Gastroesophageal sphincter (tissue), 4 donors: ENCODE data around the gene LRIG1. TPM values are rescaled to one million over a fixed set of nuclear protein-coding genes. Genes with fewer than 3 reads are reported as not detected.

ENCODE experiments used
- ATAC-seq: fragments of 150-250 bp; one replicate; pipeline ENCODE4 v1.9.1; 2016; ENCODE audit warnings: mild to moderate bottlenecking, moderate library complexity
- H3K27ac ChIP-seq, 4 donors: fragments of 200-600 bp; sonication (generic) in 3 of 4; 1 replicate in 3 of 4; 2 replicates in 1 of 4; pipeline ENCODE4 v1.5.1; 2016 to 2019
- H3K27me3 ChIP-seq: fragments of 200-600 bp; sonication (generic); one replicate; pipeline ENCODE4 v1.5.1; 2019
- H3K36me3 ChIP-seq, 2 donors: fragments of 200-600 bp; sonication (generic); one replicate each; pipeline ENCODE4 v1.5.1; 2019; ENCODE audit warnings: control low read depth in 1 of 2
- H3K4me1 ChIP-seq, 3 donors: fragments of 200-600 bp; sonication (generic); 1 replicate in 2 of 3; 2 replicates in 1 of 3; pipeline ENCODE4 v1.5.1; 2016 to 2019; ENCODE audit warnings: control low read depth in 2 of 3
- H3K4me3 ChIP-seq, 2 donors: fragments of 200-600 bp; sonication (generic); one replicate each; pipeline ENCODE4 v1.5.1; 2019; ENCODE audit warnings: mild to moderate bottlenecking in 1 of 2, moderate library complexity in 1 of 2
- H3K9me3 ChIP-seq, 3 donors: fragments of 200-600 bp; sonication (generic); one replicate each; pipeline ENCODE4 v1.5.1; 2017 to 2019; ENCODE audit warnings: control low read depth in 2 of 3
- EP300 ChIP-seq: sonication (generic); formaldehyde crosslinking; IDR thresholded peaks from one replicate; pipeline ENCODE4 v1.6.1; 2017; ENCODE audit warnings: antibody characterized with exemption, mild to moderate bottlenecking
- POLR2A ChIP-seq, 2 donors: fragments of 450-650 bp; IDR thresholded peaks; one replicate each; pipeline ENCODE4 v1.6.1; 2017; ENCODE audit warnings: antibody characterized with exemption in 2 of 2, mild to moderate bottlenecking in 2 of 2, moderate library complexity in 1 of 2
- POLR2AphosphoS5 ChIP-seq: sonication (generic); formaldehyde crosslinking; IDR thresholded peaks from one replicate; pipeline ENCODE4 v1.6.1; 2017; ENCODE audit warnings: antibody characterized with exemption
- WGBS, 2 donors: methylation state at CpG; one replicate each; pipeline ENCODE4 v1.1.5; 2018; ENCODE audit warnings: low coverage in 1 of 2; 5-methylcytosine and 5-hydroxymethylcytosine counted together
- total RNA-seq, 4 donors: library from RNA; depleted of rRNA; stranded (reverse); fragments of >200 nt; gene quantifications; one replicate each; pipeline ENCODE4 v1.1.0, GENCODE V29; 2016
- TF ChIP-seq, protein P1 (sequence below), 4 experiments: fragments of 200-600 bp in 2 of 4; fragments of 450-650 bp in 2 of 4; sonication (generic) in 1 of 4; IDR thresholded peaks; one replicate each; pipeline ENCODE4 v1.5.1; 2017 to 2019; ENCODE audit warnings: antibody characterized with exemption in 4 of 4, mild to moderate bottlenecking in 2 of 4, moderate library complexity in 2 of 4

The LRIG1 gene
- total RNA-seq, 4 donors from 2014 or later, result 104 to 217 (median 157) TPM

DNA sequence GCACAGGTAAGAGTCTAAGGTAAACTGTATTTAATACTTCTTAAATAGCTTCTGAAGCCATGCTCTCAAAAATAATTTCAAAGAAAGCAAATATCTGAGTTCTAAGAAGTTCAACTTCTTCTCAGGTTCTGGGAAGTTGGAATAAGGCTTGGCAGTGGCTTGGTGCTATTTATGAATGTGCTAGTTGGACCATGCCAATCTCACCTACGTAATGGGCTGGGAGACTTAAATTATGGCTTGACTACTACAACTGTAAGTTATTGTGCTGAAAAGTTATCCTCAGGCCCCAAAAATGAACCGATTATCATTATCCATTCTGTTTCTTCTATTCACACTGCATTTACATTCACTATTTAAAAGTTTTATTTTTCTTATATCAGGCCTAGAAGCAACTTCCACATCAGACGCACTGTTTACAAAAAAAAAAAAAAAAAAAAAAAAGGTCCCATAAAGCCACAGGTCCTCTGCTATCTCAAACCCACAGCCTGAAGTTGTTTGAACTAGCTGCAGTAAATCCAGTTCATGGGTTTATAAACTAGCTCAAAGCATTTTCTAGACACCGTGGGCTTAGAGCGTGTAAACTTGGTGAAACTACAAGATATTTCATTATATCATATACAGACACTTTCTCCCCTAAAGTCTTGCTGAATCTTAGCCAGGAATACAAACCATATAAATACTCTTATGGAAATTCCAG lies 3.4 kb downstream of the LRIG1 start:
- Histone ChIP-seq H3K27ac (peak overlapping the region; percentile 83 to 99 (median 98)), H3K9me3 (no peaks in the 10 kb centered on the region), H3K4me3 (peak overlapping the region; percentile 6 to 98), H3K27me3 (no peaks in the 10 kb centered on the region), H3K4me1 (peaks cover 13 to 75% (median 38%) of the 10 kb centered on the region in 3 donors), H3K36me3 (no peaks in the 10 kb centered on the region)
- no peak for ATAC-seq
- peak; percentile 78 for TF ChIP-seq POLR2AphosphoS5
- TF ChIP-seq, protein P1, sequence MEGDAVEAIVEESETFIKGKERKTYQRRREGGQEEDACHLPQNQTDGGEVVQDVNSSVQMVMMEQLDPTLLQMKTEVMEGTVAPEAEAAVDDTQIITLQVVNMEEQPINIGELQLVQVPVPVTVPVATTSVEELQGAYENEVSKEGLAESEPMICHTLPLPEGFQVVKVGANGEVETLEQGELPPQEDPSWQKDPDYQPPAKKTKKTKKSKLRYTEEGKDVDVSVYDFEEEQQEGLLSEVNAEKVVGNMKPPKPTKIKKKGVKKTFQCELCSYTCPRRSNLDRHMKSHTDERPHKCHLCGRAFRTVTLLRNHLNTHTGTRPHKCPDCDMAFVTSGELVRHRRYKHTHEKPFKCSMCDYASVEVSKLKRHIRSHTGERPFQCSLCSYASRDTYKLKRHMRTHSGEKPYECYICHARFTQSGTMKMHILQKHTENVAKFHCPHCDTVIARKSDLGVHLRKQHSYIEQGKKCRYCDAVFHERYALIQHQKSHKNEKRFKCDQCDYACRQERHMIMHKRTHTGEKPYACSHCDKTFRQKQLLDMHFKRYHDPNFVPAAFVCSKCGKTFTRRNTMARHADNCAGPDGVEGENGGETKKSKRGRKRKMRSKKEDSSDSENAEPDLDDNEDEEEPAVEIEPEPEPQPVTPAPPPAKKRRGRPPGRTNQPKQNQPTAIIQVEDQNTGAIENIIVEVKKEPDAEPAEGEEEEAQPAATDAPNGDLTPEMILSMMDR (IDR thresholded peaks at IDR 0.05), result no peak
- WGBS, 2 donors, result 31 to 46% methylated on average over 5 of the region's 5 CpGs

DNA sequence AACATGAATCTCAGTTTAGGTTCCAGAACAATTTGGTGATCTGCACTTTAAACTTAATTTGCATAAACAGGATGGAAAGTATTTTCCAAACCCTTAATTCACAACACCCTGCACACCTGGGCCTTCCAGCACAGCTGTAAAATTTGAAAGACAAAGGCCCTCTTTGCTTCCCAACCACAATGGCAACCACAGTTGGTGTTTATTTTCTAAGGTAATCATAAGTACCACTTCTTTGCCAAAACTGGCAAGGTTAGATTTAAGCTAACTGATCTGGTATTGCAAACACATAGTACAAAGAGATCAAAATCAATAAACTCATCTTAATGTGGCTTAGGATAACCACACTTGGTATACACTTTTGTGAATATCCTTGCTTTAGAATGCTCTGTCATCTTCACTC lies 4.1 kb downstream of the LRIG1 start:
- Histone ChIP-seq H3K27ac (peak overlapping the region; percentile 75 to 99 (median 90)), H3K9me3 (no peaks in the 10 kb centered on the region), H3K36me3 (no peaks in the 10 kb centered on the region), H3K4me3 (no peak overlapping the region), H3K27me3 (no peaks in the 10 kb centered on the region), H3K4me1 (peaks cover 17 to 76% (median 42%) of the 10 kb centered on the region in 3 donors)
- TF ChIP-seq POLR2AphosphoS5 (no peak), POLR2A (IDR thresholded peaks at IDR 0.05) (no peak), EP300 (no peak)
- TF ChIP-seq, protein P1 (IDR thresholded peaks at IDR 0.05), result no peak
- ATAC-seq, result no peak

DNA sequence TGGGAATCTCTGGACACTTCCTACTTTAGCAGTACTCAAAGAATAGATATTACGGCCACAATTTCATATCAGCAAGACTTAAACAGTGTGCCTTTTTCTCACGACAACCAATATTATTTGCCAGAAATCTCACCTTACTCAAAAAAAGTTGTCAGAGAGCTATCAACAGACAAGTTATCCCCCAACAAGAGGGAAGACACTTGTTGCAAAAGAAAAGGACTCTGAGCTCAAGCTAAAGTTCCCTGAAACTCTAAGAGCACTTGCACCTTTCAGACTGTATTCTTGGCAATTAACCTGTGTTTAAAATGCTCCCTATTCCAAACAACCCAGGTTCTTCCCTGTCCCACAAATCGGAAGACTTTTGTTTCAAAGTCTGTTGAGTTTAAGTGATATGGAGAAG lies 4.5 kb downstream of the LRIG1 start:
- Histone ChIP-seq H3K4me3 (no peak overlapping the region), H3K36me3 (no peaks in the 10 kb centered on the region), H3K4me1 (peaks cover 20 to 76% (median 45%) of the 10 kb centered on the region in 3 donors), H3K27me3 (no peaks in the 10 kb centered on the region), H3K27ac (peak overlapping the region in 3 of 4 donors; percentile 75 to 99 (median 97)), H3K9me3 (no peaks in the 10 kb centered on the region)
- TF ChIP-seq POLR2AphosphoS5 (no peak), EP300 (no peak), POLR2A (IDR thresholded peaks at IDR 0.05) (no peak)
- TF ChIP-seq, protein P1 (IDR thresholded peaks at IDR 0.05), result no peak
- no peak for ATAC-seq
- WGBS, 2 donors, result 53 to 73% methylated on average over 3 of the region's 3 CpGs

DNA sequence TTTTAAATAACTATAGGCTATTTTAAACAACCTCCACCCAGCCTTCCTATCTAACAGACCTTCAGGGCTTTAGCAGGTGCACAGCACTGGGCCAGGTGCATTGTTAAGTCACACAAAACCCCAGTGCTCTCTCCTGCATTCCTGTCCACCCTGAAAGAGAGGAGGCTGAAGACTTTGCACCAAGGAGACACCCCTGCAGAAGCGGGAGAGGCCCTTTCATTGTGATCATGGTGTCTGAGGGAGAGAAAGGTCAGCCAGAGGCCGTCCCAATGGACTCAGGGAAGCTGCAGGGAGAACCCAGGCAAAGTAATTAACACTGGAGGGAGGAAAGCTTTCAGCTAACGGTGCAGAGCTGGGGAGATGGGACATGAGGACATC lies 5.2 kb downstream of the LRIG1 start:
- no peaks in the 10 kb centered on the region for H3K9me3 ChIP-seq
- no peak overlapping the region for H3K4me3 ChIP-seq
- TF ChIP-seq, protein P1 (IDR thresholded peaks at IDR 0.05), result no peak
- TF ChIP-seq POLR2A (IDR thresholded peaks at IDR 0.05) (no peak), EP300 (no peak), POLR2AphosphoS5 (no peak)
- H3K36me3 ChIP-seq, result no peaks in the 10 kb centered on the region
- peak overlapping the region; percentile 16 to 99 (median 86) for H3K27ac ChIP-seq
- H3K4me1 ChIP-seq, result peaks cover 22 to 82% (median 52%) of the 10 kb centered on the region in 3 donors
- no peak for ATAC-seq
- 0 to 7% methylated on average over 1 to 3 of the region's 3 CpGs for WGBS, 2 donors
- no peaks in the 10 kb centered on the region for H3K27me3 ChIP-seq

DNA sequence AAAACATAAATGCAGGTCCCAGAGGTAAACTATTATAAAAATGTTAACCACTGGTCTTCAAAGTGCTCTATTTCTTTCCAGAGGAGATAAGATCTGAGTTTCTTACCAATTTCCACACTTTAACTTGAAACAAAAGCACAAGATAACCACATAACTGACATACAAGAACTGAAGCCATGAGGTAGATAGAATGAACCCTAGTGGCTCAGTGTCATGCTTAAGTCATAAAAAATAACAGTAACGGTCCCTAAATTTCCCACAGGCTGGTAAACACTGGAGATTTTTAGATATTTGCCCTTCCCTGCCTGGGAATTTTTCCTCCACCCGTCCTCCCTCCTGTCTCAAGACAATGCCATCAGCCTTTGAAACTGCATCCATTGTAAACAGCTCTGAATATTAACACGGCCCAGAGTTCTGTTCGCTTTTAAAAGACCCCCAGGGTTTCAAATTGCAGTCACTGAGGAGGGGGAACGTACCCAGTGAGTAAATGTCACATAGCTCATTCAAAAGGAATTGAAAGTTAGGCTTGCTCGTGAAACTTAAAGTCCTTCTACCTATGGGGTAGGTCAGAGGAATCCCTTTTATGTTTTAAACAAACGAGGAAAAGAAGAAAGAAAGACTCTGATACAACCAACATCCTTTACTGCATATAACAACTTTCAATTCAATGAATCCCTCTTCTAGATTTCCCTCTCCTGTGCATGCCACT lies 5.7 kb downstream of the LRIG1 start:
- TF ChIP-seq EP300 (no peak), POLR2AphosphoS5 (no peak), POLR2A (IDR thresholded peaks at IDR 0.05) (no peak)
- TF ChIP-seq, protein P1 (IDR thresholded peaks at IDR 0.05), result no peak
- WGBS, 2 donors, result 19 to 41% methylated on average over 4 to 7 of the region's 7 CpGs
- H3K9me3 ChIP-seq, result no peaks in the 10 kb centered on the region
- peaks cover 25 to 87% (median 57%) of the 10 kb centered on the region in 3 donors for H3K4me1 ChIP-seq
- H3K4me3 ChIP-seq, result no peak overlapping the region
- H3K27ac ChIP-seq, result peak overlapping the region; percentile 48 to 99 (median 86)
- no peaks in the 10 kb centered on the region for H3K27me3 ChIP-seq
- no peak for ATAC-seq
- no peaks in the 10 kb centered on the region for H3K36me3 ChIP-seq
